ENCODE measurements around the gene FAM200B. TPM values are rescaled to one million over a fixed set of nuclear protein-coding genes. Genes with fewer than 3 reads are reported as not detected.
A peak's percentile ranks its signal among the peaks of the same experiment; 100 is the strongest.

FAM200B gene
- total and polyA plus RNA-seq, 3 donors from 2014 or later, result 41.8 to 75.2 (median 48.9) TPM

DNA sequence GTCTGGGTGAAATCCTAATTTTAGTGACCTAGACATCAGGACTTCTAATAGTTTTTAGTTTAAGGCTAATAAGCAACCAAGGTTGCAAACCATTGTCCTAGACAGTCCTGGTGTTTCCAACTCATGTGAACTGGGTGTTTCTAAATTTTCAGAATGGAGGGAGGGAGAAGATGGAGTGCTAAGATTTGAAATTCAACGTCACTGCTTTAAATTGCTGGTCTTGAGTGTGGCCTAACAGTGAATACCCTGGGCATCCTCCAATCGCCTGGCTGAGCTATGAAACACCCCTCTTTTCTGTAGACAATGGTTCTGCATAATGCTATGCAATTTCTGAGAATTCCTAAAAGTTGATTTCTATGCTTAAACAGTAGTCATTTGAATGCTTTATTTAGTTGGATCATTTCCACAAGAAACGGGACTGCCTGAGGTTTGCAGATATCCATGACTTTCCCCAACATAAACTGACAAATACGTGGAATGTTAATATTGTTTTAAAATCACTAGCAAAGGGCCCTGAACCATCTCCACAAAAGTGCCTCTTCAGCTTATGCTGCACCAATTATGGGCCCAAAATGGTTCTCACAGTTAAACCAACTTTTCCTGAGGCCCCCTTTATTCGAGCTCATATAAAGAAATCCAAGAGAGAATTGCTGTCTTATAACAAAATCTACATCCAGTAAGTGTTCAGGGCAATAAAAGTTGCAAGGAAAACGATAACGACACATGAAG is 27.6 kb upstream of the FAM200B start:
- intact Hi-C loops (cut with DNase I; ENCODE audit: low total_unique reads), result no loop called here

DNA sequence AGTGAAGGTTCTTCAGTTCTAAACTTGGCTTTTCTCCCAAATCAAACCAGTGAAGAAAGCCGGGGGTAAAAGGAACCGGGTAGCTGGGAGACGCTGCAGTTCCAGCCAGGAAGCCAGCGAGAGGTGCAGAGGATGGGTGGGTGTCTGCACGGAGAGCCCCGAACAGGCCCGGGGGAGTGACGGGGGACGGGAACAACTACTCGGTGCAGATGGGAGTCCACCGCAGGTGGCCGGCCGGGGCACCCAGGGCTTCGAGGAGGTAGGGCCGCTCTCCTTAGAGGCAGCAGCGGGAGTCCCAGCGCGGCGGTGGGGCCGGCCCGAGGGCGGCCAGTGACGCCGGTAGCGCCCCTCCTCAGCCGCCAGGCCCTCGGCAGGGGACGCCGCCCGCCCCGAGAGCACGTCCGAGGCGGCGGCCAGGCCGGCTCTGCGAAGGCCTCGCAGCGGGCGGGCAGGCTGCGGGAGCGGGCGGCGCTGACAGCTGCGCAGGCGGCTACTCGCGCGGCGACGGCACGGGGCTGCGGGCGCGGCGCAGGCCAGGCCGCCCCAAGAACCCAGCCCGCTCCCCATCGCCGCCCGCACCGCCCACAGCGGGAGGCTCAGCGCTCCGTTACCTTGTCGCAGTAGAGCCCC is 26.9 kb upstream of the FAM200B start:
- Histone ChIP-seq H3K4me1 (peaks cover 35% of the 10 kb centered on the region), H3K4me3 (peak overlapping the region; percentile 87 to 89), H3K27me3 (no peaks in the 10 kb centered on the region), H3K27ac (peak overlapping the region; percentile 97 to 99), H3K9me3 (no peaks in the 10 kb centered on the region), H3K36me3 (ENCODE audit: low read depth, missing control alignments) (no peaks in the 10 kb centered on the region)
- no peak for TF ChIP-seq POLR2A (IDR thresholded peaks at IDR 0.05)
- 0% methylated on average over 13 to 31 of the region's 66 CpGs for WGBS, 2 donors
- peak; percentile 69 for DNase-seq
- intact Hi-C loops (cut with DNase I; ENCODE audit: low total_unique reads), result no loop called here

More for the DNA sequence above, 27.6 kb upstream of the FAM200B start:
- H3K36me3 ChIP-seq (ENCODE audit: low read depth, missing control alignments), result no peaks in the 10 kb centered on the region
- H3K27me3 ChIP-seq, result no peaks in the 10 kb centered on the region
- WGBS, 2 donors, result 0 to 1% methylated on average over 7 of the region's 7 CpGs
- peak overlapping the region; percentile 97 to 99 for H3K27ac ChIP-seq
- TF ChIP-seq, protein P1, sequence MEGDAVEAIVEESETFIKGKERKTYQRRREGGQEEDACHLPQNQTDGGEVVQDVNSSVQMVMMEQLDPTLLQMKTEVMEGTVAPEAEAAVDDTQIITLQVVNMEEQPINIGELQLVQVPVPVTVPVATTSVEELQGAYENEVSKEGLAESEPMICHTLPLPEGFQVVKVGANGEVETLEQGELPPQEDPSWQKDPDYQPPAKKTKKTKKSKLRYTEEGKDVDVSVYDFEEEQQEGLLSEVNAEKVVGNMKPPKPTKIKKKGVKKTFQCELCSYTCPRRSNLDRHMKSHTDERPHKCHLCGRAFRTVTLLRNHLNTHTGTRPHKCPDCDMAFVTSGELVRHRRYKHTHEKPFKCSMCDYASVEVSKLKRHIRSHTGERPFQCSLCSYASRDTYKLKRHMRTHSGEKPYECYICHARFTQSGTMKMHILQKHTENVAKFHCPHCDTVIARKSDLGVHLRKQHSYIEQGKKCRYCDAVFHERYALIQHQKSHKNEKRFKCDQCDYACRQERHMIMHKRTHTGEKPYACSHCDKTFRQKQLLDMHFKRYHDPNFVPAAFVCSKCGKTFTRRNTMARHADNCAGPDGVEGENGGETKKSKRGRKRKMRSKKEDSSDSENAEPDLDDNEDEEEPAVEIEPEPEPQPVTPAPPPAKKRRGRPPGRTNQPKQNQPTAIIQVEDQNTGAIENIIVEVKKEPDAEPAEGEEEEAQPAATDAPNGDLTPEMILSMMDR (IDR thresholded peaks at IDR 0.05), result no peak
- TF ChIP-seq POLR2A (IDR thresholded peaks at IDR 0.05), result no peak
- H3K9me3 ChIP-seq, result no peaks in the 10 kb centered on the region
- H3K4me3 ChIP-seq, result peak overlapping the region; percentile 87 to 89
- DNase-seq, result peak; percentile 49
- peaks cover 35% of the 10 kb centered on the region for H3K4me1 ChIP-seq

DNA sequence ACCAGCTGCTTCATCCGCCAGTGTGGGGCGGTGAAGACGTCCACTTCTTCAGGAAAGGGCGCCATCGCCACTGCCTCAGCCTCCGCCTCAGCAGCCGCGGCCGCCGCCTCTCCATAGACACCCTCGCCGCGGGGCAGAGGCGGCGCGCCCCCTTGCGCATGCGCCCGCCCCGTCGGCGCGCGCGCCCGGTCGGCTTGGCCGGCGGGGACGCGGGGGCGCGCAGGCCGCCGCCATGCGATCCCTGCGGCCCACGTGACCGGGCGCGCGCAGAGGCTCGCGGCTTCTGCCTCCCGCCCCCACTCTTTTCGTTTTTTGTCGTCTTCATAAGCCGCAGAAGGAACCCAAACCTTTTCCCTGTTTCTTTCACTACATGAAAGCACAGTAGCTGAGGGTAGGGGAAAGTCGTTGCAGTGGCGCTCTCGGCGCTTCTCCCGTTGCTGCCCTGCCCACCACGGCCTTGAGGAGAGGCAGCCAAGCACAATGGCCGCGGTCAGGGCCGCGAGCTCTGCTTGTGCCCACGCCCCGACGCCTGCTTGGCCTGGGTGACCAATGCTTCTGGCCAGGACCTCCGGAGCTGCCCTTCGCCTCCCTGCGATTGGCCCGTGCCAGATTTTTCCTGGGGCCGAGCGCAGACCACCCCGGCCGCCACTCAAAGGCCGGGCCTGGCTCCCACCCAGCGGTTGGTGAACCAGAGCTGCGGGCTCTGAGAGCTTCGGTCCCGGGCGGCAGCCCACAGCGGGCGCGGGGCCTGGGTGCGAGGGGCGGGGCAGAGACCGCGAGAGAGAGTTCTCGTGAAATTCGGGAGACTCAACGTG is 26.2 kb upstream of the FAM200B start, which contains the start of gene FBXL5:
FBXL5 (minus strand) TSS at position 135 of the 815 bp plus-strand sequence; CDS start at position 65, 70 bp downstream.
- intact Hi-C loops (cut with DNase I; ENCODE audit: low total_unique reads), result no loop called here
- Histone ChIP-seq H3K27me3 (no peaks in the 10 kb centered on the region), H3K4me3 (peak within 1 kb of the TSS; percentile 87 to 89), H3K27ac (peak within 1 kb of the TSS; percentile 97 to 99), H3K4me1 (peaks cover 35% of the 10 kb centered on the region), H3K9me3 (no peaks in the 10 kb centered on the region), H3K36me3 (ENCODE audit: low read depth, missing control alignments) (no peaks in the 10 kb centered on the region)
- peak; percentile 85 for DNase-seq
- 0 to 1% methylated on average over 20 to 85 of the region's 85 CpGs for WGBS, 2 donors
- no peak for TF ChIP-seq POLR2A (IDR thresholded peaks at IDR 0.05)
- TF ChIP-seq, protein P1 (IDR thresholded peaks at IDR 0.05), result peak in 1 of 3 experiments; percentile 27

DNA sequence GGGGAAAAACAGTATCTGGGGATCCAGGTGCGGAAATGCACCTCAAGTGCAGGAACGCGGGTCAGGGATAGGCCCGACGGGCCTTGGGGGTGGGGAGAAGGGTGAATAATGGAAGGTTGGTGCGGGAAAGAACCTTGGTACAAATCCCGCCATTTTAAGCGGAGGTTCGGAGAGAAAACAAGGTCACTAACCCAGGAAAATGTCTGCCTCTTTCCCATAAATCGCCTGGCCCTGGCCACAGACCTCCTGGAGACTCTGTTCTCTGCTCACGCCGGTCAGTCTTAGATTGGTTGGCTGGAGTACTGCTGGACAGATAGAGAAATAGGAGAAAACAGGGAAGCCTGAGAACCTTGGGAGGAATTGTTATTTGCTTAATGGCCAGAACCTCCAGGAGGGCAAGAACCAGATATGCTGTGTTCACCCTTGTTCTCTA is 25.6 kb upstream of the FAM200B start:
- TF ChIP-seq, protein P1 (IDR thresholded peaks at IDR 0.05), result no peak
- no peak for TF ChIP-seq POLR2A (IDR thresholded peaks at IDR 0.05)
- 16% methylated on average over 12 of the region's 12 CpGs for WGBS, 2 donors
- H3K36me3 ChIP-seq (ENCODE audit: low read depth, missing control alignments), result no peaks in the 10 kb centered on the region
- H3K27me3 ChIP-seq, result no peaks in the 10 kb centered on the region
- peaks cover 30% of the 10 kb centered on the region for H3K4me1 ChIP-seq
- no peaks in the 10 kb centered on the region for H3K9me3 ChIP-seq
- DNase-seq, result peak; percentile 54
- intact Hi-C loops (cut with DNase I; ENCODE audit: low total_unique reads), result no loop called here
- H3K4me3 ChIP-seq, result peak overlapping the region; percentile 87 to 89
- H3K27ac ChIP-seq, result peak overlapping the region; percentile 97 to 99

DNA sequence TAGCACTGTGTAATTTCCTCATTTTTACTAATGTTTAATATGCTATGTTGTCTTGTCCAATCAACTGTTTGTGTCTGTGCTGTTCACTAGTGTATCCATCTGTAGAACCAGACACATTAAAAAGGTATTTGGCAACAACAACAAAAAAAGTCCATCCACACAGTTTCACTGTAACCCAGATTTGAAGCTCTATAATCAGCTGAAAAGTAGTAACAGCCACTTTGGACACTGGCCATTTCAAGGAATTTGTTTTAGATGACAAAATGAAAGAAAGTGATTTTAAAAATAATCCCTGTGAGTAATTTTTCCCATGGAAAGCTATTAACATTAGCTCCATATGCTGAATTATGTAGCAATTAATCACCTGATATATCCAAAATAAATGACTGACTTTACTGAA is 24.3 kb upstream of the FAM200B start:
- no peaks in the 10 kb centered on the region for H3K36me3 ChIP-seq (ENCODE audit: low read depth, missing control alignments)
- intact Hi-C loops (cut with DNase I; ENCODE audit: low total_unique reads), result no loop called here
- H3K27ac ChIP-seq, result peak overlapping the region in 1 of 2 donors; percentile 97
- no peaks in the 10 kb centered on the region for H3K9me3 ChIP-seq
- no peak for TF ChIP-seq POLR2A (IDR thresholded peaks at IDR 0.05)
- TF ChIP-seq, protein P1 (IDR thresholded peaks at IDR 0.05), result no peak
- DNase-seq, result no peak
- H3K27me3 ChIP-seq, result no peaks in the 10 kb centered on the region
- peaks cover 17% of the 10 kb centered on the region for H3K4me1 ChIP-seq
- no peak overlapping the region for H3K4me3 ChIP-seq

All from testis (tissue), 3 donors.